T-helper 2 cell treated with Interferon-gamma antibody and Interleukin-4, amounts not matched to agents 5 μg/mL and 100 μg/mL, for 36 hours (primary cell): Measurements from ENCODE around the gene TRIM41.

Experiments used
- DNase-seq: peaks from one replicate; pipeline ENCODE4 v3.0.0; 2021; ENCODE audit warnings: low spot score
- H3K27ac Mint-ChIP-seq: one replicate; pipeline ENCODE4 v1.8.0; 2021; ENCODE audit warnings: mild to moderate bottlenecking, mixed read lengths
- H3K27me3 Mint-ChIP-seq: one replicate; pipeline ENCODE4 v1.8.0; 2021; ENCODE audit warnings: low read depth, mixed read lengths
- H3K36me3 Mint-ChIP-seq: one replicate; pipeline ENCODE4 v1.8.0; 2021; ENCODE audit warnings: low read depth, mixed read lengths
- H3K4me1 Mint-ChIP-seq: one replicate; pipeline ENCODE4 v1.8.0; 2021; ENCODE audit warnings: low read depth, mixed read lengths
- H3K4me3 Mint-ChIP-seq: one replicate; pipeline ENCODE4 v1.8.0; 2022; ENCODE audit warnings: mild to moderate bottlenecking, moderate library complexity, mixed read lengths
- H3K9me3 Mint-ChIP-seq: one replicate; pipeline ENCODE4 v1.8.0; 2021; ENCODE audit warnings: mixed read lengths

Gene TRIM41

DNA sequence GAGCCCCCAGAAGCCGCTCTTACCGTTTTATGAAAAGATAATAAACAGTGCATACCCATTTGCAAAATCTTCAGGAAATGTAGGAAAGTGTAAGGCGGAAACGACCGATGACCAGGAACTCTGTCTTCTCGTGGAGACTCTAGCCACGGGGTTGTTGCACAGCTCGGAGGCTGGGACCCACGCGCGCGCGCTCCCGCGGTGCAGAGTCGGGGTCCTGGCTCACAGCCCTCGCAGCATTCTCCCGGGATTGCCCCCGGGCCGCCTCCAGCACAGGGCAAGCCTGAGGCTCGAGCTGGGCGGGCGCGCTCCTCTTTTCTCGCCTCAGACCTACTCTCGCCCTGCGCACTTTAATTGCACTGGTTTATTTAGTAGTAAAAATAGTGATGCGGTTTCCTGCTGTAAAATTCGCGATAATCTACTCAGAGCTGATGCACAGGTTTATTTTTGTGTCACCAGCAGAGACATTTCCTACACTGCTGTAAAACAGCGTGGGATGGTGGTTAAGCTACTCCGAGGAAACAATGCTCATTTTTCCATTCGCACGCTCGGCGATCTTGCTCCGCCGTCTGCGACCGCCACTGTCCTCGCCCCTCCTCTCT, 33.6 kb upstream of the TRIM41 start:
- Mint-ChIP-seq H3K36me3 (peaks cover 8% of the 10 kb centered on the region), H3K4me1 (peaks cover 35% of the 10 kb centered on the region), H3K4me3 (peak overlapping the region; percentile 96), H3K27ac (peak overlapping the region; percentile 94), H3K9me3 (no peaks in the 10 kb centered on the region), H3K27me3 (peaks cover 12% of the 10 kb centered on the region)
- DNase-seq: peak; percentile 77

DNA sequence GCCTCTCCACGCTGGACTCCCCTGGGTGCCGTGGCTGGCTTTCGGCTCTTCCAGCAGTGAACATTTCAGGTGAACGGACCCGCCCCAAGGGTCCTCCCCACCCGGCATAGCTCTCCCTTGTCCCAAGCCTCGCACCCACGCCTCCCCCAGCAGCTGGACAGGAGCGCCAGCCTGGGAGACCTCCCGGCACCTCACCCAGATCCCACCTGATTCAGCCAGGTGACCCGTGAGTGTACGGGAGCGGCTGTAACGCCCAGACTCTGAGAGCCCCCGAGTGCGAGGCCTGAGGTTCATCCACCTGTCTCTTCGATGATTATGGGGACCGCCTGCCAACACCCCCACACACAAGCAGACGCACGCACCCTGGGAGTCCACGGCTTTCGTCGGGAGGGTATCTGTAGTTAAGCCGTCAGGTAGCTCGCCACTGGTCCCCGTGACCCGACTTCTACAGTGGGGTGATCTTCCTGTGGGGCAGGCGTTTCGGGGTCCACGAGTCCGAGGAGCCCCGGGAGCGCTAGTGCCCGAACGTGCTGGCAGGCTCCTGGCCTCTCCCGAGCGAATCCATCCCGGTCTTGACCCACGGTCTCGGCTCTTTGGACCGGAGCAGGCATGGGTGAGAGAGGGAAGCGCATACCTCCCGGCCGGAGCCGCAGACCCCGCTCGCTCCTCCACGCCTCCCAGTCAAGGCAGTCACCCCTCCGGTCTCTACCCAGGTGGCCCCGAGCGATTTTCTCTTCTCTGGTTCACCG, 32.9 kb upstream of the TRIM41 start:
- H3K9me3 Mint-ChIP-seq: no peaks in the 10 kb centered on the region
- peaks cover 8% of the 10 kb centered on the region for H3K36me3 Mint-ChIP-seq
- peak; percentile 53 for DNase-seq
- peaks cover 34% of the 10 kb centered on the region for H3K4me1 Mint-ChIP-seq
- peak overlapping the region; percentile 94 for H3K27ac Mint-ChIP-seq
- peak overlapping the region; percentile 96 for H3K4me3 Mint-ChIP-seq
- H3K27me3 Mint-ChIP-seq: peaks cover 12% of the 10 kb centered on the region

DNA sequence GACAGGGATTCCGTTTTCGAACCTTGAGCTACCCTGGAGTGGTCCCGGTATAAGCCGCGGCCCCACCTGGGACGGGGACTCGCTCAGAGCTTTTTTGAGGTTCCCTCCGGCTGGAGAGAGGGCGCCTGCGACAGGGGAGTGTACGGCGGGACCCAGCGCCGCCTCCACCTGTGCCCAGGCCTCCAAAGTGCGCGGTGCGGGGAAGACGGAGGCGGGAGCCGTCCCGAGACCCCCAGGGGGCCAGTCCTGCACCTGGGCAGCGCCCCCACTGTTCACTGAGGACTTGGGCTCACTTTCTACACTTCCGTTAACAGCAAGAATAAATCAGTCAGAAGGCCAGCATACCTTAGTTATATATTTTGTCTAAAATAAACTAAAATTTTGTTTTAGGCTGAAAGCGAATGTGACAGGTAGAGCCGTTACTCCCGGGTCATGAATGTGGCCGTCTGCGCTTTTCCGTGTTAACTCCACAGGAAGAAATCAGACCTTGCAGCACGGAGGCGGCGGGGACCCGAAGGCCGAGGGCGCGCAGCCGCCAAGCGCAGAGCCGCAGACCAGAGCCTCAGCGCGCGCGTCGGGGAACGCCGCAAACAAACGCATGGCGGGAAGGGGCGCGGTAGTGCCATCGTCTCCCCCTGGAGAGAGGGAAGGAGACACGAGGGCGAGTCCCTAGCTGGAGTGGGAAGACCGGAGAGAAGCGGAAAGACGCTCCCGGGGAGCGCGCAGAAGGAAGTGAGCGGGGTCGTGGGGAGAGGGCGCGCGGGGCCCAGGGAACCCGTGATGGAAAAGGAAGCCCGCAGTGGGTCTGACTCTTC, 32.2 kb upstream of the TRIM41 start:
- Mint-ChIP-seq H3K4me3 (peak overlapping the region; percentile 96), H3K9me3 (no peaks in the 10 kb centered on the region), H3K4me1 (peaks cover 34% of the 10 kb centered on the region), H3K36me3 (peaks cover 8% of the 10 kb centered on the region), H3K27me3 (peaks cover 12% of the 10 kb centered on the region), H3K27ac (peak overlapping the region; percentile 94)
- peak; percentile 62 for DNase-seq

DNA sequence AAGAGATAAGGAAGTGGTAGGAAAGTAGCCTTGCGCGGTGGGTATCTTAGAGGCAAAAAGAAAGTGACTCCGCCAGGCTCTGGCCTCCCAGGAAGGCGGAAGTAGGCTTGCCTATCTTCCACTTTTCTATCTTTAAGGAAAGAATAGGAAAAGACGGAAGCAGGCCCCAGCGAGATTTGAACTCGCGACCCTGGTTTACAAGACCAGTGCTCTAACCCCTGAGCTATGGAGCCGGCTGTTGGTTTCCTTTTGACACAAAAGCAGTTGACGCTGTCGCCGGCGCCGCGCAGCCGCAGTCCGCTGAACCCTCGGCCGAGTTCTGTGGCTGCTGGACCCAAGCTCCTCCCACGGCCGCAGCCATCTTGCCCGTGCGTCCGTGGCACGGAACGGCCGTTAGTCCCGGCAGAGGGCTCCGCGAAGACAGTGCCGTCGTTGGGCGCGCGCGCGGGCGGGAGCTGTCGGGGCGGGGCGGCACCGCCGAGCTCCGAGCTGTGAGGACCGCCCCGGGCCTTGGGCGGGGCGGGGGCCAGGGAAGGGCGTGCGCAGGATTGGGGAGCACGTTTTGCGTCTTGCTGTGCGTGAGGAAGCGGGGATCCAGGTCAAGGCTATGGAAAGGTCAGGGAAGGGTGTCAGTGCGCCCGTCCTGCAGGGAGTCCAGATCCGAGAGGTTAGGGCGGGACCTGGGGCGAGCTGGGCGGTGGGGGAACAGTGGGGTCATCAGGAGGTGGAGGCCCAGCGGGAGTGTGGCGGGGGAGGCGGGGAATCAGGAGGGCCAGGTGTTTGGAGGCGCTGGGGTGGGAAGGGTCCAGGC, 31.4 kb upstream of the TRIM41 start:
- Mint-ChIP-seq H3K4me3 (peak overlapping the region; percentile 96), H3K27ac (peak overlapping the region; percentile 94), H3K36me3 (peaks cover 8% of the 10 kb centered on the region), H3K9me3 (no peaks in the 10 kb centered on the region), H3K4me1 (peaks cover 34% of the 10 kb centered on the region), H3K27me3 (peaks cover 12% of the 10 kb centered on the region)
- DNase-seq: peak; percentile 98

DNA sequence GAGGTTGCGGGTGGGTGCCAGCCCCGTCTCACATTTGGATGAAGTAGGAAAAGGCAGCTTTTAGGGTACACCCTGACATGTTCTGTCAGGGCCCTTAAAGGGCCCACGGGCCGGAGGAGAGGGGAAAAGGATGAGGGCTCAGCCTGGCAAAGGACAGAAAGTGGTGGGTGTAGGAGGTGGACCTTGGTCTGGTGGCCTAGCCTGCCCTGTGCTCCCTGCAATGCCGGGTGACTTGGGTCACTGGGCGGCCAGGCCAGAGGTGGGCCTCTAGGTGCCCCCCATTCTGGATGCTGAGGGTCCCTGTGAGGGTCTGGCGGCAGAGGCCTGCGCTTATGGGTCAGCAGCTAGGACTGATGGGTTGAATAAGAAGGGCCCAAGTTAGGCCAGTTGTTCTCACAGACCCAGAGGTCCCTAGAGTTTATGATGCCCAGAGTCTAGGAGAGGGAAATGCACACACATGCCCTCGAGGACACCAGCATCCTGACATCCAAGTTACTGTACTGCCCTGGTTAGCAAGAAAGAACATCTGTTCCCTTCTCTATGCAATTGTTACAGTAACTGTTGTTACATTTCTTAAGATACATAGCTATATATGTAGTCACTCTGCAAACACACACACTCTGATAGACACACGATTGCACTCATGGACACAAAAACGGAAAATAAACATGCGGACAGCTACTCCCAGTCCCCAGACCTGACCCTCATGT, 30.6 kb upstream of the TRIM41 start:
- peaks cover 8% of the 10 kb centered on the region for H3K36me3 Mint-ChIP-seq
- no peaks in the 10 kb centered on the region for H3K9me3 Mint-ChIP-seq
- peak overlapping the region; percentile 96 for H3K4me3 Mint-ChIP-seq
- peak overlapping the region; percentile 94 for H3K27ac Mint-ChIP-seq
- DNase-seq: no peak
- H3K27me3 Mint-ChIP-seq: peaks cover 12% of the 10 kb centered on the region
- H3K4me1 Mint-ChIP-seq: peaks cover 32% of the 10 kb centered on the region

DNA sequence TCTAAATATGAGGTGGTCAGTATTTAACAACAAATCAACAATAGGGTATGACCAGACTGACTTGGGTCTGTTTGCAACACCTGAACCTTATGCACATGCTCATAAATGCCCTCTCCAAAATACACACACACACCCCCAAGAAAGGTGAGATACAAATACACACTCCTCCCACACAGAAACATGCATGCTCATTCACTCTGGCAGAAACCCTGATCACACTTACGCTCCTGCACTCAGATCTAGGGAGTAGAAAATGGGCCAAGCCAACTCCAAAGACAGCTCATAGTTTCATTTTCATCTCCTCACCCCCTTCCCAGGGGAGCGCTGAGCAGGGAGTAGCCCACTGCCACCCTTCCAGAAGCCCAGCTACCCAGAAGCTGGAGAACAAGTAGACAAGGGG, 29.4 kb upstream of the TRIM41 start:
- Mint-ChIP-seq H3K36me3 (peaks cover 4% of the 10 kb centered on the region), H3K27me3 (peaks cover 8% of the 10 kb centered on the region), H3K4me3 (no peak overlapping the region), H3K4me1 (peaks cover 24% of the 10 kb centered on the region), H3K27ac (peak overlapping the region; percentile 52), H3K9me3 (no peaks in the 10 kb centered on the region)
- DNase-seq: no peak

DNA sequence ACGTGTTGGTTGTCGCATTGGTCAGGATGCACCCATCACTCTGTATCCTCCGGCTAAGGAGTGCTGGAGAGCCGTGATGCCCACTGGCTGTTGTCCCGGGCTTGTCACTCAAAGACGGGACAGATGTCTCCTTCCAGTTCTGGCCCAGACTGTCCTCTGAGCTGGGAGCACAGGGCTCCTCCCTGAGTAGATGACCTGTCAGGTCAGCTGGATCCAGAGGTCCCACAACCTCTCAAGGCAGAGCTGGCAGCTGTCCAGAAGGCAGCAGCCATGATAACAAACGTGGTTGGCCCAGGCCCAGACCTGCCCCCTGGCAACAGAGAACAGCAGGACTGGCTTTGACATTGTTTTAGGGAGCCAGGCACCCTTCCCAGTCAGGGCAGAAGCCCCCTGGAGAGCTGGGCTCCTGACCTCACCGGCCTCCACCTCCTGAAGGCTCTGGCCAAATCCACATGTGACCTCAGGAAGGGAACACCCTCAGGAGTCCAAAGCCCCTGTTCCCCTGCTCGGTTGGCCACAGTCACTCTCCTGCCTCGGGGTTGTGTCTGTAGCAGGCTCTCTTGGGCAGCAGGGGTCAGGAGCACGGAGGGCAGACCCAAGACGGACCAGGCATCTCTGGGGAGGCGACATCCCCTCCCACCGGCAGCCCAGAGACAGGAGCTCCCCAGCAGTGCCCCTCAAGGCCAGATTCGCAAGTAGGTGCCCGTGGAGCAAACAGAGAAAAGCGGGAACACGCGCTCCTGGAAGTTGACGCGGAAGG, 28.4 kb upstream of the TRIM41 start:
- Mint-ChIP-seq H3K4me3 (no peak overlapping the region), H3K36me3 (peaks cover 3% of the 10 kb centered on the region), H3K27ac (no peak overlapping the region), H3K27me3 (peaks cover 4% of the 10 kb centered on the region), H3K4me1 (peaks cover 21% of the 10 kb centered on the region), H3K9me3 (no peaks in the 10 kb centered on the region)
- DNase-seq: no peak

DNA sequence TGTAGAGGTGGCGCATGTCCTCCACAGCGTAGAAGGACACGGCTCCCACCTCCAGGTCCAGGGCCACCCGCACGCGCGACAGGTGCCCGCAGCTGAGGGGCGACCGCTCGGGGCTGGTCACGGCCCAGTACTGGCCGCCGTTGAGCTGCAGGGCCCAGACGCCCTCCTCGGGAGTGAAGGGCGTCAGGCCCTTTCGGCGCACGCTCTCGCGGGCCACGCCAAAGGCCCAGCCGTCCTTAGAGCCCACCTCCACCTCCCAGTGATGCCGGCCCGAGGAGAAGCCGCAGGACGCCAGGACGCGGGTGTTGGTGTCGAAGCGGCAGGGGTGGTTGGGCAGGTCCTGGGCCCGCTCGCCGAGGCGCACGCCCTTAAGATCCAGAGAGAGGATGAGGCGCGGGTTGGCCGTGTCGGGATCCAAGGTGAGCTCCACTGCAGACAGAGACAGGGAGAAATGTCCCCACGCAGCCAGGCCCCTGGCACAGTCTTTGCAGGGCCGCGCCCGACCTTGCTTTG, 27.8 kb upstream of the TRIM41 start:
- H3K27me3 Mint-ChIP-seq: peaks cover 9% of the 10 kb centered on the region
- H3K27ac Mint-ChIP-seq: no peak overlapping the region
- H3K36me3 Mint-ChIP-seq: peaks cover 3% of the 10 kb centered on the region
- peaks cover 18% of the 10 kb centered on the region for H3K4me1 Mint-ChIP-seq
- DNase-seq: no peak
- H3K9me3 Mint-ChIP-seq: no peaks in the 10 kb centered on the region
- H3K4me3 Mint-ChIP-seq: no peak overlapping the region

DNA sequence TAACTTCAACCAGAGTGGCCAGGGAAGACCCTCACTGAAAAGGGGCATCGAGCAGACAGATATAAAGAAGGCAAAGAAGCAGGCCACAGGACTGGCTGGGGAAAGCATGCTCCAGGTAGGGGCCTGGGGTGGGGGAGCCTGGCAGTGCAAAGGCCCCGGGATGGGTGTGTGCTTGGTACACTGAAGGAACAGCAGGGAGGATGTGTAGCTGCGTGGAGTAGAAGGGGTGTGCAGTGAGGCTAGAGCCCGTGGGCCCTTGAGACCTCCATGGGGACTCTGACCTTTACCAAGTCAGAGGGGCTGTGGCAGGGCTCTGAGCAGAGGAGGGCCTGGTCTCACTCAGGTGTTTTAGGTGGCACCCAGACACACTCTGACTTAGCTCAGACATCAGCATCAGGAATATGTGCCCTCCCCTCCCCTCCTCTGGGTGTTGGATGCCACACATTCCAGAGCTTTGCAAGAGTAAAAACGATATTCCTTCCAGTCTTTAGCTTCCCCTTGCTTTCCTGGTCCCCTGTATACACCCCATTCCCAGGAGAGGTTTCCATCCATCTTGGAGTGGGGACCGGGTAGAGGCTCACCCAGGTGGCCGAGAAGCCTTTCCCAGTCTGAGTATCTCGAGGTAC, 25.6 kb upstream of the TRIM41 start:
- Mint-ChIP-seq H3K27ac (no peak overlapping the region), H3K4me3 (no peak overlapping the region), H3K27me3 (peaks cover 16% of the 10 kb centered on the region), H3K36me3 (peaks cover 4% of the 10 kb centered on the region), H3K4me1 (peaks cover 8% of the 10 kb centered on the region), H3K9me3 (no peaks in the 10 kb centered on the region)
- DNase-seq: no peak

DNA sequence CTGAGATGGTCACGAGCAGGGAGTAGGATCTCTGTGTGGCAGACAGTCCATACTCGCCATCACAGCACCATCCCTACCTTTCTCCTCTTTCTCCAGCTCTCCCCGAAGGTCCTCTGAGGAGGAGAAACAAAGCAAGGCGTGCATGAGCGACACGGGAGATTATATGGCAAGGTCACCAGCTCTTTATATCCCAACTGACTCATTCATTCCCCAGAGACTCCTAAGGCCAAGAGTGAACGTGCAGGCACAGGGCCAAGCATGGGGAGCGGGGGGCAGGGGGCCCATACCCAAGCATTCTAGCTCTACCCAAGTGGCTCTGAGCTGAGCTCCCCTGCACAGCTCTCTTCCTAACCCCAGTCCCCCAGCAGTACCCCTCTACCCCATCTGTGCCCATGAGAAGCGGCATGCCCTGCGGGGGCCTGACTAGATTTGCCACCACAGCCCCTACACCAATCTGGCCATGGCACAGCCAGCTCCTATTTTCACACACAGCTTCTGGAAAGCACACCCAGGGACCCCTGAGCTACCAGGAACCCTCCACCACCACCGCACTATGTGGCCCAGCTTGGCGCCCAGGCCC, 24.9 kb upstream of the TRIM41 start:
- Mint-ChIP-seq H3K9me3 (no peaks in the 10 kb centered on the region), H3K36me3 (peaks cover 4% of the 10 kb centered on the region), H3K27ac (no peak overlapping the region), H3K27me3 (peaks cover 22% of the 10 kb centered on the region), H3K4me3 (no peak overlapping the region), H3K4me1 (peaks cover 3% of the 10 kb centered on the region)
- no peak for DNase-seq

DNA sequence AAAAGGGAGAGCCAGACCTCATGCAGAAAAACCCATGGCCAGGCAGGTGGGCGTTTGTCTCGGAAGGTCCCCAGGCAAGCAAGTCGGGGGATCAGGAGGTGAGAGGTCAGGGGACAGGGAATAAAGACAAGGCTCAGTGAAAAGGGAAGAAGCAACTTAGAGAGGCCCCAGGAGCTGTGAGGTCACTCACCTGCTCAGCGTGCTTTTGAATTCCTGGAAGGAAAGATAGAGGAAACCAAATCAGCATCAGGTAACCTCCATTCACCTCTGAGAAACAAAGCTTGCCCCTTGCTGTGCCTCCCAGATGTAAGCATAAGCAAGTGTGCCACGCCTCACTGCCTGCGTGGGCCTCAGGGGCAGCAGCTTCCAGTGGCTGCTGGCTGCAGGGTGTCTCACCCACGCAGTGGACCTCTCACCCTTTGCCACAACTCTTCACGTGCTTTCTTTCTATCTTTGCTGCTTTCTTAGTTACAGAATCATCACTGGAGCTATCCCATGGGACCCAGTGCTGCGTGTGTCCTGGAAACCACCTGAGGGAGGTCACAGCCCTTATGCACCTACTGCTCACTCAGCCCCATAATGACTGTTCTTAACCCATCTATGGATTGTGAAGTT, 24.1 kb upstream of the TRIM41 start:
- Mint-ChIP-seq H3K36me3 (peaks cover 2% of the 10 kb centered on the region), H3K27ac (no peak overlapping the region), H3K4me3 (no peak overlapping the region), H3K4me1 (peaks cover 3% of the 10 kb centered on the region), H3K27me3 (peaks cover 31% of the 10 kb centered on the region), H3K9me3 (no peaks in the 10 kb centered on the region)
- no peak for DNase-seq
